ENCODE data around the gene SEPTIN11. TPM values are rescaled to one million over a fixed set of nuclear protein-coding genes. Genes with fewer than 3 reads are reported as not detected.

SEPTIN11 gene
- 204 TPM for polyA plus RNA-seq (2013, experiment 1 of 2)
- 218 TPM for polyA plus RNA-seq (2013, experiment 2 of 2)

DNA sequence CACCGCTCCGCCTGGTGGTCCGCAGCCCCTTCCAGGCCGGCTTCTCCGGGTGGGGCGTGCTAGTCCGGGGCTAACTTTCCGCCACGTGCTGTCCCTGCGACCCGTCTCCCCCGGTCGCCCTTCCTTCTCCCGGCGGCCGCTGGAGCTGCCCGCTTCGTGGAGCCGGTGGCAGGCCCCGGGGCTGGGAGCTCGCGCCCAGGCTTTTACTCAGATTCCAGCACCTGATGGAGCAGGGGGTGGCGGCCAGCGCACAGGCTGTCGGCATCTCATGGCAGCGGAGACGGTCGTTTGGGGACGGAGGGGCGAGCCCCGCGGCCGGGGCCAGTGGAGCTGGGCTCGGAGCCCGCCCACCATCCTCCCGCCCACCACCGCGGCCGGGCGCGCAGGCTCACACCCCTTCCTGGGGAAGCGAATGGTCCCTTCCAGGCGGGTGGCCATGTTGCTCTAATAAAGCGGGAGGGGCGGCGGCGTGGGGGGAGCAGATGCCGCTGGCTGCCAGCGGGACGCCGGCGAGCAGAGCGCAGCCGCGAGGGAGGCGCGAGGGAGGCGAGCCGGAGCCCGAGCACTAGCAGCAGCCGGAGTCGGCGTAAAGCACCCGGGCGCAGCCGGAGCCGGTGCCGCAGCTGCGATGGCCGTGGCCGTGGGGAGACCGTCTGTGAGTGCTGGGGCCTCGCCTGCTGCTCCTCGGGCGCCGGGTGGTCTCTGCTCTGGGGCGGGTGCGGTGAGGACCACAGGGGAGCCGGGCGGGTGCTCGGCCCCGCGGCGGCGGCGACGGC lies at the start of gene SEPTIN11:
TSS of gene SEPTIN11 (plus strand) at position 477 of the 776 bp plus-strand sequence. CDS start at position 629, 152 bp downstream.
- Histone ChIP-seq H3K4me3 (ENCODE audit: low read length in 2 of 2) (peak within 1 kb of the TSS; percentile 79 to 100), H2AFZ (ENCODE audit: low read length) (peak within 1 kb of the TSS; percentile 99), H2BK120ac (ENCODE audit: low read depth, low read length) (peak within 1 kb of the TSS; percentile 84), H3K4ac (ENCODE audit: low read length) (no peak within 1 kb of the TSS), H3K23ac (ENCODE audit: low read depth, low read length, poor library complexity) (peak within 1 kb of the TSS; percentile 92), H2BK15ac (ENCODE audit: low read length) (peak within 1 kb of the TSS; percentile 91), H3K9me3 (replicated peaks in 1 of 2; ENCODE audit: control insufficient read depth in 2 of 2, insufficient read depth in 1 of 2, low read depth in 1 of 2, low read length in 2 of 2) (no peaks in the 10 kb centered on the region), H3K9ac (ENCODE audit: low read depth, low read length, poor library complexity) (peak within 1 kb of the TSS; percentile 99), H2BK5ac (ENCODE audit: low read length) (peak within 1 kb of the TSS; percentile 96), H3K18ac (ENCODE audit: low read length) (peak within 1 kb of the TSS; percentile 98), H2AK5ac (ENCODE audit: low read depth, low read length) (peak within 1 kb of the TSS; percentile 92), H3K4me2 (ENCODE audit: insufficient read depth, low read length, poor library complexity, severe bottlenecking) (peak within 1 kb of the TSS; percentile 98), H3K36me3 (replicated peaks in 1 of 2; ENCODE audit: control insufficient read depth in 2 of 2, insufficient read depth in 2 of 2, low read length in 2 of 2) (peaks cover 0 to 34% of the 10 kb centered on the region in 2 donors), H3K27ac (replicated peaks; ENCODE audit: low read length) (peak within 1 kb of the TSS; percentile 93), H3K79me1 (ENCODE audit: low read depth, low read length) (peaks cover 2% of the 10 kb centered on the region), H3K4me1 (ENCODE audit: control insufficient read depth in 2 of 2, insufficient read depth in 1 of 2, low read depth in 1 of 2, low read length in 2 of 2) (peaks cover 11 to 17% of the 10 kb centered on the region in 2 donors), H2BK12ac (ENCODE audit: low read length) (peak within 1 kb of the TSS; percentile 88), H4K91ac (ENCODE audit: low read depth, low read length, poor library complexity) (peak within 1 kb of the TSS; percentile 44), H4K8ac (ENCODE audit: low read depth, low read length) (no peak within 1 kb of the TSS), H3K27me3 (ENCODE audit: control insufficient read depth in 3 of 3, insufficient read depth in 3 of 3, low read depth in 1 of 3, low read length in 3 of 3) (no peaks in the 10 kb centered on the region), H3K14ac (ENCODE audit: low read length) (peak within 1 kb of the TSS; percentile 92)
- peak; percentile 93 for DNase-seq (ENCODE audit: low spot score)
- no CpG with 5 or more reads among the region's 87 CpGs for WGBS, 2 donors (ENCODE audit: extremely low coverage in 2 of 2, insufficient read length in 2 of 2, insufficient replicate concordance in 1 of 2)

DNA sequence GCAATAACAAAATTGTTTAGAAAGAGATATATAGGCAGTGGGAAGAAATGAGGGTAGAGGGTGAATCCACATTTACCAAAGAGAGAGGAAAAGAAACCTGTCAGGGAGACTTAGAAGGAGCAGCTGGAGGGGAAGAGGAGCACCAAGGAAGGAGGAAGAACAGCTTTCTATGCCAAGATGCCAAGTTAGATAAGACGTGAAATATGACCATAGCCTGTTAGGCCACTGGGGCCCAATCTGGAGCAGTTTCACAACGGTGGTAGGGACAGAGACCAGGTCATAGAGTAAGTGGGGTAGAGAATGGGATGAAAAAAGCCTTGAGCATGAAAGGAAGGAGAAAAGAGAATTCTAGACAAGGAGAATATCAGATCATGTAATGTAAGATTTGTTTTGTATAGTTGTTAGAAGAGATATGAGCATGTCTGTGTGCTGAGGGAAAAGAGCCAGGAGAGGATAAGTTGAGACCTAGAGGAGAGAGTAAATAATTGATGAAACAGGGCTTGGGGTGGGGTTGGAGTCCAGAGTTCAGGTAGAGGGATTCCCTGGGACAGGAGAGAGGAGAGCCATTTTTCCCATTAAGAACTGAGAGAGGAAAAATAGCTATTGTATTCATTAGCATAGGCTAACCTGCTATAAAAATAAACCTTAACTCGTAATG lies 47.2 kb upstream of the SEPTIN11 start:
- Histone ChIP-seq H3K27ac (replicated peaks; ENCODE audit: low read length) (no peak overlapping the region), H3K27me3 (ENCODE audit: control insufficient read depth in 3 of 3, insufficient read depth in 3 of 3, low read depth in 1 of 3, low read length in 3 of 3) (peaks cover 8 to 54% (median 23%) of the 10 kb centered on the region in 3 experiments)
- WGBS, 2 donors (ENCODE audit: extremely low coverage in 2 of 2, insufficient read length in 2 of 2, insufficient replicate concordance in 1 of 2), result no CpG with 5 or more reads among the region's 3 CpGs

GRCh38 chr4:76904646-76905190 lies 44.8 kb upstream of the SEPTIN11 start:
- H3K9ac ChIP-seq (ENCODE audit: low read depth, low read length, poor library complexity), result no peak overlapping the region
- no CpG with 5 or more reads among the region's 4 CpGs for WGBS, 2 donors (ENCODE audit: extremely low coverage in 2 of 2, insufficient read length in 2 of 2, insufficient replicate concordance in 1 of 2)
- peaks cover 0 to 32% (median 1%) of the 10 kb centered on the region in 3 experiments for H3K27me3 ChIP-seq (ENCODE audit: control insufficient read depth in 3 of 3, insufficient read depth in 3 of 3, low read depth in 1 of 3, low read length in 3 of 3)
- no peak overlapping the region for H4K8ac ChIP-seq (ENCODE audit: low read depth, low read length)
- no peaks in the 10 kb centered on the region for H3K79me1 ChIP-seq (ENCODE audit: low read depth, low read length)
- H3K4me3 ChIP-seq (ENCODE audit: low read length in 2 of 2), result no peak overlapping the region
- H3K4ac ChIP-seq (ENCODE audit: low read length), result no peak overlapping the region
- no peak for DNase-seq (ENCODE audit: low spot score)
- no peak overlapping the region for H2BK15ac ChIP-seq (ENCODE audit: low read length)
- no peak overlapping the region for H4K91ac ChIP-seq (ENCODE audit: low read depth, low read length, poor library complexity)
- no peaks in the 10 kb centered on the region for H3K4me1 ChIP-seq (ENCODE audit: control insufficient read depth in 2 of 2, insufficient read depth in 1 of 2, low read depth in 1 of 2, low read length in 2 of 2)
- no peak overlapping the region for H2AFZ ChIP-seq (ENCODE audit: low read length)
- H3K36me3 ChIP-seq (replicated peaks in 1 of 2; ENCODE audit: control insufficient read depth in 2 of 2, insufficient read depth in 2 of 2, low read length in 2 of 2), result no peaks in the 10 kb centered on the region
- no peak overlapping the region for H2AK5ac ChIP-seq (ENCODE audit: low read depth, low read length)
- no peak overlapping the region for H2BK120ac ChIP-seq (ENCODE audit: low read depth, low read length)
- H3K9me3 ChIP-seq (replicated peaks in 1 of 2; ENCODE audit: control insufficient read depth in 2 of 2, insufficient read depth in 1 of 2, low read depth in 1 of 2, low read length in 2 of 2), result peaks cover under 1 to 3% of the 10 kb centered on the region in 2 donors
- no peak overlapping the region for H3K23ac ChIP-seq (ENCODE audit: low read depth, low read length, poor library complexity)
- no peak overlapping the region for H3K27ac ChIP-seq (replicated peaks; ENCODE audit: low read length)
- no peak overlapping the region for H3K4me2 ChIP-seq (ENCODE audit: insufficient read depth, low read length, poor library complexity, severe bottlenecking)
- no peak overlapping the region for H2BK12ac ChIP-seq (ENCODE audit: low read length)
- no peak overlapping the region for H3K18ac ChIP-seq (ENCODE audit: low read length)
- H3K14ac ChIP-seq (ENCODE audit: low read length), result no peak overlapping the region
- no peak overlapping the region for H2BK5ac ChIP-seq (ENCODE audit: low read length)

More for the DNA sequence above, 47.2 kb upstream of the SEPTIN11 start:
- Histone ChIP-seq H2AK5ac (ENCODE audit: low read depth, low read length) (no peak overlapping the region), H3K79me1 (ENCODE audit: low read depth, low read length) (no peaks in the 10 kb centered on the region), H3K4ac (ENCODE audit: low read length) (no peak overlapping the region), H3K4me2 (ENCODE audit: insufficient read depth, low read length, poor library complexity, severe bottlenecking) (no peak overlapping the region), H4K91ac (ENCODE audit: low read depth, low read length, poor library complexity) (no peak overlapping the region), H4K8ac (ENCODE audit: low read depth, low read length) (no peak overlapping the region), H2BK5ac (ENCODE audit: low read length) (no peak overlapping the region), H3K36me3 (replicated peaks in 1 of 2; ENCODE audit: control insufficient read depth in 2 of 2, insufficient read depth in 2 of 2, low read length in 2 of 2) (no peaks in the 10 kb centered on the region), H3K14ac (ENCODE audit: low read length) (no peak overlapping the region), H2BK12ac (ENCODE audit: low read length) (no peak overlapping the region), H3K23ac (ENCODE audit: low read depth, low read length, poor library complexity) (no peak overlapping the region), H2BK120ac (ENCODE audit: low read depth, low read length) (no peak overlapping the region), H3K9ac (ENCODE audit: low read depth, low read length, poor library complexity) (no peak overlapping the region), H2BK15ac (ENCODE audit: low read length) (no peak overlapping the region), H3K9me3 (replicated peaks in 1 of 2; ENCODE audit: control insufficient read depth in 2 of 2, insufficient read depth in 1 of 2, low read depth in 1 of 2, low read length in 2 of 2) (peaks cover 3 to 5% of the 10 kb centered on the region in 2 donors), H3K4me3 (ENCODE audit: low read length in 2 of 2) (no peak overlapping the region), H3K18ac (ENCODE audit: low read length) (no peak overlapping the region), H3K4me1 (ENCODE audit: control insufficient read depth in 2 of 2, insufficient read depth in 1 of 2, low read depth in 1 of 2, low read length in 2 of 2) (peaks cover 0 to 2% of the 10 kb centered on the region in 2 donors), H2AFZ (ENCODE audit: low read length) (no peak overlapping the region)
- no peak for DNase-seq (ENCODE audit: low spot score)

DNA sequence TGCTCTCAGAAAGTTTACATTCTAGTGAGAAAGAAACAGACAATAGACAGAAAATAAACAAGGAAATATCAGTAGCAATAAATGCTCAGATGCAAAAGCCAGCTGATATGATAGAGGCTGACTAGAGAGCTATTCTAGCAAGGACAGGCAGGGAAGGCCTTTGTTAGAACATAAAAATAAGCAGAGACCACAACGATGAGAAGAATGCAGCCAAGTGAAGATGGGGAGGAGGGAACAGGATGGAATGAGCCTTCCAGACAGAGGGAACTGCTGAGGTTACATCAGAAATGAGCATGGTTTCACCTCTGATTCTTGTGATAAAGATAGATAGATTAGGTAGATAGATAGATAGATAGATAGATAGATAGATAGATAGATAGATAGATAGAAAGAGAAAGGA lies 44.0 kb upstream of the SEPTIN11 start:
- Histone ChIP-seq H3K4ac (ENCODE audit: low read length) (no peak overlapping the region), H3K23ac (ENCODE audit: low read depth, low read length, poor library complexity) (no peak overlapping the region), H3K18ac (ENCODE audit: low read length) (no peak overlapping the region), H4K8ac (ENCODE audit: low read depth, low read length) (no peak overlapping the region), H3K14ac (ENCODE audit: low read length) (no peak overlapping the region), H3K9ac (ENCODE audit: low read depth, low read length, poor library complexity) (no peak overlapping the region), H2AFZ (ENCODE audit: low read length) (no peak overlapping the region), H3K4me2 (ENCODE audit: insufficient read depth, low read length, poor library complexity, severe bottlenecking) (no peak overlapping the region), H4K91ac (ENCODE audit: low read depth, low read length, poor library complexity) (no peak overlapping the region), H3K36me3 (replicated peaks in 1 of 2; ENCODE audit: control insufficient read depth in 2 of 2, insufficient read depth in 2 of 2, low read length in 2 of 2) (no peaks in the 10 kb centered on the region), H3K9me3 (replicated peaks in 1 of 2; ENCODE audit: control insufficient read depth in 2 of 2, insufficient read depth in 1 of 2, low read depth in 1 of 2, low read length in 2 of 2) (peaks cover 0 to 3% of the 10 kb centered on the region in 2 donors), H3K27ac (replicated peaks; ENCODE audit: low read length) (no peak overlapping the region), H2BK15ac (ENCODE audit: low read length) (no peak overlapping the region), H2BK12ac (ENCODE audit: low read length) (no peak overlapping the region), H2BK120ac (ENCODE audit: low read depth, low read length) (no peak overlapping the region), H3K27me3 (ENCODE audit: control insufficient read depth in 3 of 3, insufficient read depth in 3 of 3, low read depth in 1 of 3, low read length in 3 of 3) (peaks cover 0 to 29% (median 0%) of the 10 kb centered on the region in 3 experiments), H2BK5ac (ENCODE audit: low read length) (no peak overlapping the region), H3K79me1 (ENCODE audit: low read depth, low read length) (no peaks in the 10 kb centered on the region), H3K4me1 (ENCODE audit: control insufficient read depth in 2 of 2, insufficient read depth in 1 of 2, low read depth in 1 of 2, low read length in 2 of 2) (no peaks in the 10 kb centered on the region), H3K4me3 (ENCODE audit: low read length in 2 of 2) (no peak overlapping the region), H2AK5ac (ENCODE audit: low read depth, low read length) (no peak overlapping the region)
- whole genome bisulfite sequencing, 2 donors (ENCODE audit: extremely low coverage in 2 of 2, insufficient read length in 2 of 2, insufficient replicate concordance in 1 of 2), result no CpG with 5 or more reads among the region's 1 CpG
- DNase-seq (ENCODE audit: low spot score), result no peak
